CD4-positive, alpha-beta T cell treated with Interleukin-12 subunit alpha and Interleukin-12 subunit beta, for 1 hour (primary cell): ENCODE data around the gene IQCH.
"Not testable (repeated sequence)": the region's sequence is repeated elsewhere in the genome, so short reads cannot be mapped to it uniquely, and the experiment has no call there.

ENCODE experiments used
- DNase-seq: peaks from one replicate; pipeline ENCODE4 v3.0.0-alpha.2; 2020

The IQCH gene

GRCh38 chr15:67401336-67401735 is 146.8 kb downstream of the IQCH start:
- no peak for DNase-seq

- DNase-seq, result no peak
These were observed 149.0 kb downstream of the IQCH start for GRCh38 chr15:67403428-67404154.

GRCh38 chr15:67405208-67406191 is 150.9 kb downstream of the IQCH start:
- DNase-seq, result no peak

GRCh38 chr15:67406257-67406861 is 151.8 kb downstream of the IQCH start:
- DNase-seq, result no peak

- no peak for DNase-seq
These were observed 153.2 kb downstream of the IQCH start for GRCh38 chr15:67407786-67408185.

- no peak for DNase-seq
These were observed 154.6 kb downstream of the IQCH start for GRCh38 chr15:67409175-67409574.

GRCh38 chr15:67411486-67411885 is 156.9 kb downstream of the IQCH start:
- no peak for DNase-seq

- DNase-seq, result no peak
These were observed 159.3 kb downstream of the IQCH start for GRCh38 chr15:67413770-67414390.

GRCh38 chr15:67415181-67415580 is 160.6 kb downstream of the IQCH start:
- DNase-seq, result no peak

GRCh38 chr15:67416891-67417290 is 162.3 kb downstream of the IQCH start:
- no peak for DNase-seq

GRCh38 chr15:67419705-67420104 is 165.1 kb downstream of the IQCH start:
- DNase-seq, result no peak

GRCh38 chr15:67420137-67420536 is 165.6 kb downstream of the IQCH start:
- DNase-seq, result no peak

- no peak for DNase-seq
These were observed 166.5 kb downstream of the IQCH start for GRCh38 chr15:67421105-67421504.

- no peak for DNase-seq
These were observed 167.7 kb downstream of the IQCH start for GRCh38 chr15:67422296-67422695.

GRCh38 chr15:67433495-67434099 is 179.0 kb downstream of the IQCH start:
- peak; percentile 14 for DNase-seq

- DNase-seq, result not testable (repeated sequence)
These were observed 182.0 kb downstream of the IQCH start for GRCh38 chr15:67436351-67437250.

GRCh38 chr15:67444100-67444499 is 189.5 kb downstream of the IQCH start:
- no peak for DNase-seq

- no peak for DNase-seq
These were observed 191.9 kb downstream of the IQCH start for GRCh38 chr15:67446449-67446848.

- not testable (repeated sequence) for DNase-seq
These were observed 193.8 kb downstream of the IQCH start for GRCh38 chr15:67448372-67448771.

GRCh38 chr15:67453703-67454102 is 199.1 kb downstream of the IQCH start:
- DNase-seq, result not testable (repeated sequence)
